GOT3 (cell line): ENCODE measurements around the gene SLC25A48.

ENCODE experiments used
- DNase-seq: peaks from one replicate; lab custom pipeline; 2025; ENCODE audit warnings: mixed read lengths; lab: John Stamatoyannopoulos, UW

The SLC25A48 gene

GRCh38 chr5:135881244-135881643 lies 46.8 kb downstream of the SLC25A48 start:
- DNase-seq: no peak

GRCh38 chr5:135881819-135882218 lies 47.4 kb downstream of the SLC25A48 start:
- no peak for DNase-seq

- no peak for DNase-seq
Observed at GRCh38 chr5:135883026-135883425, 48.6 kb downstream of the SLC25A48 start.

GRCh38 chr5:135883441-135883840 lies 49.0 kb downstream of the SLC25A48 start:
- DNase-seq: no peak

GRCh38 chr5:135885031-135885430 lies 50.6 kb downstream of the SLC25A48 start:
- no peak for DNase-seq

- no peak for DNase-seq
Observed at GRCh38 chr5:135886136-135886535, 51.7 kb downstream of the SLC25A48 start.

- DNase-seq: no peak
Observed at GRCh38 chr5:135887447-135887864, 53.0 kb downstream of the SLC25A48 start.

GRCh38 chr5:135887881-135888614 lies 53.6 kb downstream of the SLC25A48 start:
- no peak for DNase-seq

GRCh38 chr5:135890296-135890695 lies 55.8 kb downstream of the SLC25A48 start:
- DNase-seq: no peak

- DNase-seq: no peak
Observed at GRCh38 chr5:135890867-135891266, 56.4 kb downstream of the SLC25A48 start.

GRCh38 chr5:135891268-135891667 lies 56.8 kb downstream of the SLC25A48 start:
- no peak for DNase-seq

GRCh38 chr5:135891791-135892190 lies 57.3 kb downstream of the SLC25A48 start:
- no peak for DNase-seq

- no peak for DNase-seq
Observed at GRCh38 chr5:135894276-135894675, 59.8 kb downstream of the SLC25A48 start.

GRCh38 chr5:135894789-135895188 lies 60.3 kb downstream of the SLC25A48 start:
- DNase-seq: no peak

GRCh38 chr5:135895474-135896006 lies 61.1 kb downstream of the SLC25A48 start, which contains the start of gene IL9:
Gene IL9, minus strand, starts transcription at chr5:135895841. Its CDS starts 25 bp downstream, at chr5:135895816.
- DNase-seq: no peak

- no peak for DNase-seq
Observed at GRCh38 chr5:135898651-135899050, 64.2 kb downstream of the SLC25A48 start.

GRCh38 chr5:135900276-135900675 lies 65.8 kb downstream of the SLC25A48 start:
- no peak for DNase-seq

GRCh38 chr5:135901633-135902032 lies 67.2 kb downstream of the SLC25A48 start:
- no peak for DNase-seq

- no peak for DNase-seq
Observed at GRCh38 chr5:135905144-135905543, 70.7 kb downstream of the SLC25A48 start.

GRCh38 chr5:135913713-135914626 lies 79.5 kb downstream of the SLC25A48 start:
- DNase-seq: no peak

- no peak for DNase-seq
Observed at GRCh38 chr5:135915466-135916001, 81.1 kb downstream of the SLC25A48 start.

- DNase-seq: no peak
Observed at GRCh38 chr5:135916638-135917263, 82.3 kb downstream of the SLC25A48 start.
